Astrocyte of the spinal cord (primary cell): ENCODE measurements around the gene NACA.

Source experiments
- DNase-seq: peaks from one replicate; pipeline ENCODE4 v3.0.0; 2011; ENCODE audit warnings: low read depth, low spot score
- H3K4me3 ChIP-seq: 2 replicates; pipeline ENCODE4 v1.5.1; 2011; ENCODE audit warnings: low read depth, mild to moderate bottlenecking, low read length, moderate library complexity
- in situ Hi-C: cut with HindIII; loops from 2 replicates; pipeline ENCODE4 v1.10.0; 2017; ENCODE audit warnings: low sequenced_read_pairs
- TF ChIP-seq, protein P1 (sequence below): IDR thresholded peaks from 2 replicates; pipeline ENCODE4 v1.5.1; 2012; ENCODE audit warnings: low read depth, mild to moderate bottlenecking, low read length, inconsistent platforms

NACA gene

DNA sequence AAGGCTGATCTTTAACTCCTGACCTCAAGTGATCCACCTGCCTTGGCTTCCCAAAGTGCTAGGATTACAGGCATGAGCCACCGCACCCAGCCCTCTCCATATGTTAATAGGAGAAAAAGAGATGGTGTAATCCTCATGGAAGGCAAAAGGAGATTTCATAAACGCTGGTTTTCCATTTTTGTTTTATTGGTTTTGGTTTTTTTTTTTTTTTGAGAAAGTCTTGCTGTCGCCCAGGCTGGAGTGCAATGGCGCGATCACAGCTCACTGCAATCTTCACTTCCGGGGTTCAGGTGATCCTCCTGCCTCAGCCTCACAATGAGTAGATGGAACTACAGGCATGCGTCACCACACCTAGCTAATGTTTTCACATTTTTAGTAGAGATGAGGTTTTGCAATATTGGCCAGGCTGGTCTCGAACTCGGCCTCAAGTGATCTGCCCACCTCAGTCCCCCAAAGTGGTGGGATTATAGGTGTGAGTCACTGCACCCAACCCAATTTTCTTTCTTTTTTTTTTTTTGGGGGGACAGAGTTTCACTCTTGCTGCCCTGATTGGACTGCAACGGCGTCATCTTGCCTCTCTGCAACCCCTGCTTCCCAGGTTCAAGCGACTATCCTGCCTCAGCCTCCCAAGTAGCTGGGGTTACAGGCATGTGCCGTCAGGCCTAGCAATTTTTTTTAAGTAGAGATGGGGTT is 45.1 kb downstream of the NACA start:
- no peak for DNase-seq
- in situ Hi-C loops, result no loop called here
- TF ChIP-seq, protein P1, sequence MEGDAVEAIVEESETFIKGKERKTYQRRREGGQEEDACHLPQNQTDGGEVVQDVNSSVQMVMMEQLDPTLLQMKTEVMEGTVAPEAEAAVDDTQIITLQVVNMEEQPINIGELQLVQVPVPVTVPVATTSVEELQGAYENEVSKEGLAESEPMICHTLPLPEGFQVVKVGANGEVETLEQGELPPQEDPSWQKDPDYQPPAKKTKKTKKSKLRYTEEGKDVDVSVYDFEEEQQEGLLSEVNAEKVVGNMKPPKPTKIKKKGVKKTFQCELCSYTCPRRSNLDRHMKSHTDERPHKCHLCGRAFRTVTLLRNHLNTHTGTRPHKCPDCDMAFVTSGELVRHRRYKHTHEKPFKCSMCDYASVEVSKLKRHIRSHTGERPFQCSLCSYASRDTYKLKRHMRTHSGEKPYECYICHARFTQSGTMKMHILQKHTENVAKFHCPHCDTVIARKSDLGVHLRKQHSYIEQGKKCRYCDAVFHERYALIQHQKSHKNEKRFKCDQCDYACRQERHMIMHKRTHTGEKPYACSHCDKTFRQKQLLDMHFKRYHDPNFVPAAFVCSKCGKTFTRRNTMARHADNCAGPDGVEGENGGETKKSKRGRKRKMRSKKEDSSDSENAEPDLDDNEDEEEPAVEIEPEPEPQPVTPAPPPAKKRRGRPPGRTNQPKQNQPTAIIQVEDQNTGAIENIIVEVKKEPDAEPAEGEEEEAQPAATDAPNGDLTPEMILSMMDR, result no peak
- no peak overlapping the region for H3K4me3 ChIP-seq

DNA sequence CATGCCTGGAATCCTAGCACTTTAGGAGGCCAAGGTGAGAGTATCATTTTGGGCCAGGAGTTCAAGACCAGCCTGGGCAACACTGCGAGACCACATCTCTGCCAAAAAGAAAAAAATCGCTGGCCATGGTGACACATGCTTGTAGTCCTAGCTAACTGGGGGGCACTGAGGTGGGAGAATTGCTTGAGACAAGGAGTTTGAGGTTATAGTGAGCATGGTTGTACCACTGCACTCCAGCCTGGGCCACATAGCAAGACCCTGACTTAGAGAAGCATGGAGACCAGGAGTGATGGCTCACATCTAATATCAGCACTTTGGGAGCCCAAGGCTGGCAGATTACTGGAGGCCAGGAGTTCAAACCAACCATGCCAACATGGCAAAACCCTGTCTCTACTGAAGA is 46.2 kb downstream of the NACA start:
- TF ChIP-seq, protein P1, result no peak
- in situ Hi-C loops, result no loop called here
- no peak for DNase-seq
- H3K4me3 ChIP-seq, result no peak overlapping the region

DNA sequence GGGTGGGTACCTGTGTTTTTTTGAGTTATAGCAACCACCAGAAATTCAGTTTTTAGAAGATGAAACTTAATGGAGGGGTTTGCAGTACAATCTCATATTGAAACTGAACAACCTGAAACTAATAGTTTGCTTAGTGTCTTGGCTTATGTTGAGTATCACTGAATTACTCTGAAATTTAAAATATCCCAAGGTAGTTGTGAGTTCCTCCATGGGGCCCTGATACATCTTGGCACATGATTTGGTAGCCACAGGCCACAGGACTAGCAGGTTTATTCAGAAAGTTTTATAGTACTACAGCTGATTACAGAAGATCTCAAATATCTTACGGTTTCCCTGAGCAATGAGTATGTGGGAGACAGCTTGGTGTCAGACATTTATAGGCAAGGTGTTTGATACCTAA is 47.4 kb downstream of the NACA start:
- no peak for DNase-seq
- in situ Hi-C loops, result no loop called here
- no peak overlapping the region for H3K4me3 ChIP-seq
- TF ChIP-seq, protein P1, result no peak

DNA sequence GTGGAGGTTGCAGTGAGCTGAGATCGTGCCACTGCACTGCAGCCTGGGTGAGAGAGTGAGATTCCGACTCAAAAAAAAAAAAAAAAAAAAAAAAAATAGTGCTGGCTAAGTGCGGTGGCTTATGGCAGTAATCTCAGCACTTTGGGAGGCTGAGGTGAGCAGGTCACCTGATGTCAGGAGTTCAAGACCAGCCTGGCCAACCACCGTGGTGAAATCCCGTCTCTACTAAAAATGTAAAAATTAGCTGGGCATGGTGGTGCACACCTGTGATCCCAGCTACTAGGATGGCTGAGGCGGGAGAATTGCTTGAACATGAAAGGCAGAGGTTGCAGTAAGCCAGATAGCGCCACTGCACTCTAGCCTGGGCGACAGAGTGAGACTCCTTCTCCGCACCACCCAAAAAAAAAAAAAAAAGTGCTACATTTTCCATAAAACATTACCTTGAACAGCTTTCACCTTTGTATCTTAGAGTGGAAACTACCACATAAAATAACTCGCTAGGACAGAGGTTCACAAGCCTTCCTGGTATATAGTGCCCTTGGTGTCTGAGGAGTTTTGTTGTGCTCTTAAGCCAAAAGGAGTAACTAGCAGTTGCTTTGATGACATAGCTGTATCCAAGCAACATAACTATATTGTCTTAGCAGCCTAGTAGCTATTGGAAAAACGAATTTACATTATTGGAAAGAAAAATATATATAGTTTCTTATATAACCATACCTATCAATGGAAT is 48.1 kb downstream of the NACA start:
- in situ Hi-C loops, result no loop called here
- TF ChIP-seq, protein P1, result no peak
- DNase-seq, result no peak
- no peak overlapping the region for H3K4me3 ChIP-seq

DNA sequence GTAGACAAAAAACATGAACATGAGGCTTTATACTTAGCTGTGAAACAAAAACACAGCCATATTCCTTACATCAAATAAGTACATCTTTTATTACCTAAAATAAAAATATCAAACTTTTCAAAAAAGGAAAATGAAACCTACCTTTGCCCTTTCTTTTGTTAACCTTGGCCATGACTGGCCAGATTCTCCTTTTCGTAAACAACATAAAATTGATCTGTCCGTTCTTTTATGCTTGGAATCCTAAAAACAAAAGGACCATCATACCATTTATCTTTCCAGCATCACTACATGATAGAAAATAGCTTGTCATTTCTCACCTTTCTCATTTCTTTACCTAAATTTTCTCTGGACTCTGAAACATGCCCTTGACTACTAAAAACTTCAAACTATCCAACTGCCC is 53.5 kb downstream of the NACA start:
- in situ Hi-C loops, result no loop called here
- DNase-seq, result no peak
- H3K4me3 ChIP-seq, result no peak overlapping the region
- TF ChIP-seq, protein P1, result no peak

DNA sequence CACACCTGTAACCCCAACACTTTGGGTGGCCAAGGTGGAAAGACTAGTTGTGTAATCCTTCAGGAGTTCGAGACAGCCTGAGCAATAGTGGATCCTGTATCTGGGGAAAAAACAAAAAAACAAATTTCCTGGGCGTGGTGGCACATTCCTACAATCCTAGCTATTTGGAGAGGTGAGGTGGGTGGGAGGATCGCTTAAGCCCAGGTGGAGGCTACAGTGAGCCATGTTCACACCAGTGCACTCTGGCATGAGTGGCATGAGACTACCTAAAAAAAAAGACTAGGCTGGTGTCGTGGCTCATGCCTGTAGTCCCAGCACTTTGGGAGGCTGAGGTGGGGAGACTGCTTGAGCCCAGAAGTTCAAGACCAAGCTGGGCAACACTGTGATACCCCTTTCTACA is 54.3 kb downstream of the NACA start:
- no peak overlapping the region for H3K4me3 ChIP-seq
- TF ChIP-seq, protein P1, result no peak
- no peak for DNase-seq
- in situ Hi-C loops, result no loop called here

DNA sequence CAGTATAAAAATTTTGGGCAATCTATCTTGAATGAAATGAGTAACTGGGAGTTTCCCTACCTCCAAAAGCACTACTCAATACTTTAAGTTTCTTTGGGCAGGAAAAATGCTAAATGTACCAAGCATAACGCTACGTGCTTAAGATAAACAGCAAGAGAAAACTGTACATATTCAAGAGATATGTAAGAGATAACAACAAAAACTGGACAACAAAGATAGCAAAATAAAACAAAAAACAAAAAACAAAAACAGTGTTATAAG is 57.0 kb downstream of the NACA start:
- in situ Hi-C loops, result no loop called here
- DNase-seq, result no peak
- H3K4me3 ChIP-seq, result no peak overlapping the region
- TF ChIP-seq, protein P1, result no peak
